ENCODE results near the gene EDN1. TPM values are rescaled to one million over a fixed set of nuclear protein-coding genes. Genes with fewer than 3 reads are reported as not detected.

Gene EDN1
- total RNA-seq, 4 donors from 2014 or later: 3.6 to 23.2 (median 14.2) TPM

DNA sequence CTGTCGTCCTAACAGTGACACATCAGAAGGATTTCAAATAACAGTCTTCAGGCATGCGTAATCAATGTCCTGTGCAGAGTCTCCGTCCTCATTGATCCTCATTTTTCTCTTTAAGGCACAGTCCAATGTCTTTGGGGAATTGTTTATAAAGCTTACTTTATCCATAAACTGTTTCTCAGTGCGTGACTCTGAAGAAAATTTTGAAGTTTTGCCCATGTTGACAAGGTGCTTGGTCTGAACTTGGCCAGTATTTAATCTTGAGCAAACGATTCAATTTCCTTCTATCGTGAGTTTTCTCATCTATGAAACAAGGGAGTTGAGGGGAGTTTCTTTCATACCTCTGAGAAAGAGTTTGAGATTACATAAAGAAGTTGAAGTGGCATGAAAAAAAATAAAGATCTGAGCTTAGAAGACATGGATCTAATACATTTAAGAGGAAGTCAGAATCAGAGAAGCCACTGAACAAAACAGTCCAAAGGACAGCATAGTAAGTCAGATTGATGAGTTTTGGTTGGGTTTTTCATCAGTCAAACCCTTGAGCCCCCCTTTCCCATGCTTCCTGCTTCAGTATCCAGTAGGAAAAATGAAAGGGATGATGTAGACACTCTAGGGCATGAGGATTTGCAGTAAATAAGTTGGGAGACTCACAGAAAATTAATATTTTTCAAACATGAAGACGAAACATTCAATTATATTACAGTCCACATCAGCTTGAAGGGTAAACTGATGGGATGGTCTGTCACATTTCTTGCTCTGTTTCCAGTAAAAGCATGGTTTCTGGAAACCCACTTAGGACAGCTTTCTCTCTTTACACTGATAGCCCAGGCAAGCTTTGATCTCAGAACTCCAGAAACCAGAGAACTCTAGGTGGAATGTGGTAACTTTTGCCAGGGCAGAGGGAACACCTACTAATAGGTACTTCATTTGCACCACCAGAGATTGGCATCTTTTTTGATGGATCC lies 8.1 kb downstream of the EDN1 start:
- in situ Hi-C loops (cut with MboI; ENCODE audit: low pct_ligation_motif_present in 1 of 4, low pct_unique_long_range_greater_than_20kb in 1 of 4, low sequenced_read_pairs in 3 of 4): loop anchor here in 1 of 4 donors (10.0 kb wide), 1 partner anchor 307 kb away; no protein-coding TSS in a partner anchor
- no peak for DNase-seq
- no peak overlapping the region for H3K4me3 ChIP-seq
- no peak overlapping the region for H3K27ac ChIP-seq
- H3K4me1 ChIP-seq: peaks cover 0 to 34% (median 7%) of the 10 kb centered on the region in 4 donors
- WGBS, 2 donors (ENCODE audit: low coverage in 1 of 2): 81% methylated on average over 7 of the region's 7 CpGs
- TF ChIP-seq POLR2A (IDR thresholded peaks at IDR 0.05): no peak
- no peak for TF ChIP-seq EP300 (IDR thresholded peaks at IDR 0.05; ENCODE audit: low read depth)
- no peak for TF ChIP-seq POLR2AphosphoS5 (IDR thresholded peaks at IDR 0.05)
- TF ChIP-seq, protein P1, sequence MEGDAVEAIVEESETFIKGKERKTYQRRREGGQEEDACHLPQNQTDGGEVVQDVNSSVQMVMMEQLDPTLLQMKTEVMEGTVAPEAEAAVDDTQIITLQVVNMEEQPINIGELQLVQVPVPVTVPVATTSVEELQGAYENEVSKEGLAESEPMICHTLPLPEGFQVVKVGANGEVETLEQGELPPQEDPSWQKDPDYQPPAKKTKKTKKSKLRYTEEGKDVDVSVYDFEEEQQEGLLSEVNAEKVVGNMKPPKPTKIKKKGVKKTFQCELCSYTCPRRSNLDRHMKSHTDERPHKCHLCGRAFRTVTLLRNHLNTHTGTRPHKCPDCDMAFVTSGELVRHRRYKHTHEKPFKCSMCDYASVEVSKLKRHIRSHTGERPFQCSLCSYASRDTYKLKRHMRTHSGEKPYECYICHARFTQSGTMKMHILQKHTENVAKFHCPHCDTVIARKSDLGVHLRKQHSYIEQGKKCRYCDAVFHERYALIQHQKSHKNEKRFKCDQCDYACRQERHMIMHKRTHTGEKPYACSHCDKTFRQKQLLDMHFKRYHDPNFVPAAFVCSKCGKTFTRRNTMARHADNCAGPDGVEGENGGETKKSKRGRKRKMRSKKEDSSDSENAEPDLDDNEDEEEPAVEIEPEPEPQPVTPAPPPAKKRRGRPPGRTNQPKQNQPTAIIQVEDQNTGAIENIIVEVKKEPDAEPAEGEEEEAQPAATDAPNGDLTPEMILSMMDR (IDR thresholded peaks at IDR 0.05): no peak
- H3K36me3 ChIP-seq: no peaks in the 10 kb centered on the region
- H3K27me3 ChIP-seq: no peaks in the 10 kb centered on the region
- H3K9me3 ChIP-seq: no peaks in the 10 kb centered on the region
- intact Hi-C loops (cut with DNase I; ENCODE audit: low total_unique reads): loop anchor here (10.0 kb wide), 1 partner anchor 307 kb away; no protein-coding TSS in a partner anchor

GRCh38 chr6:12298995-12299394 lies 8.8 kb downstream of the EDN1 start:
- Histone ChIP-seq H3K36me3 (no peaks in the 10 kb centered on the region), H3K4me3 (no peak overlapping the region), H3K27ac (no peak overlapping the region), H3K4me1 (peaks cover 0 to 27% (median 7%) of the 10 kb centered on the region in 4 donors), H3K27me3 (no peaks in the 10 kb centered on the region), H3K9me3 (no peaks in the 10 kb centered on the region)
- in situ Hi-C loops (cut with MboI; ENCODE audit: low pct_ligation_motif_present in 1 of 4, low pct_unique_long_range_greater_than_20kb in 1 of 4, low sequenced_read_pairs in 3 of 4): loop anchor here in 1 of 4 donors (10.0 kb wide), 1 partner anchor 306 kb away; no protein-coding TSS in a partner anchor
- 50 to 71% methylated on average over 1 of the region's 1 CpG for WGBS, 2 donors (ENCODE audit: low coverage in 1 of 2)
- TF ChIP-seq POLR2AphosphoS5 (IDR thresholded peaks at IDR 0.05): no peak
- TF ChIP-seq EP300 (IDR thresholded peaks at IDR 0.05; ENCODE audit: low read depth): no peak
- no peak for TF ChIP-seq POLR2A (IDR thresholded peaks at IDR 0.05)
- TF ChIP-seq, protein P1 (IDR thresholded peaks at IDR 0.05): no peak
- intact Hi-C loops (cut with DNase I; ENCODE audit: low total_unique reads): loop anchor here (10.0 kb wide), 1 partner anchor 306 kb away; no protein-coding TSS in a partner anchor
- DNase-seq: no peak

DNA sequence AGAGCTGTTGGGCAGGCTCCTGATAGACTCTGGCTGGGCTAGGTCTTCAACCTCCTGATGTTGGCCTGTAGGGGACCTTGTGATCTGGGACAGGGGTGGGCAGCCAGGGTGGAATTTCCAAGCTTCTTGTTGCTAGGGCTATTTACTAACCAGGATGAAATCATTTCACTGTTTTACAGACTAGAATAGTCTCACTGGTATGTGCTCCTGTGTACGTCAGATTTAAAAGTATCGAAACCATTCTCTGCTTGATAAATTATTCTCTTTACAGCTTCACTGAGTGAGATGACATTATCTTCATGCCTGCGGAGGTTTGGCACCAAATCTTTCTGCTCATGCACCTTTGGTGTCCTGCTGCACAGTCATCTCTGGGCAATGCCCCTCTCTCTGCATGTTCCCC lies 10.9 kb downstream of the EDN1 start:
- Histone ChIP-seq H3K4me1 (peaks cover 0 to 9% (median 3%) of the 10 kb centered on the region in 4 donors), H3K36me3 (no peaks in the 10 kb centered on the region), H3K9me3 (no peaks in the 10 kb centered on the region), H3K27me3 (no peaks in the 10 kb centered on the region), H3K4me3 (no peak overlapping the region), H3K27ac (no peak overlapping the region)
- DNase-seq: no peak
- TF ChIP-seq, protein P1 (IDR thresholded peaks at IDR 0.05): no peak
- TF ChIP-seq EP300 (IDR thresholded peaks at IDR 0.05; ENCODE audit: low read depth) (no peak), POLR2AphosphoS5 (IDR thresholded peaks at IDR 0.05) (no peak), POLR2A (IDR thresholded peaks at IDR 0.05) (no peak)
- in situ Hi-C loops (cut with MboI; ENCODE audit: low pct_ligation_motif_present in 1 of 4, low pct_unique_long_range_greater_than_20kb in 1 of 4, low sequenced_read_pairs in 3 of 4) (loop anchor here in 1 of 4 donors (25.0 kb wide), 1 partner anchor 286 kb away; no protein-coding TSS in a partner anchor), intact Hi-C loops (cut with DNase I; ENCODE audit: low total_unique reads) (no loop called here)
- WGBS, 2 donors (ENCODE audit: low coverage in 1 of 2): 92 to 93% methylated on average over 2 to 3 of the region's 3 CpGs

DNA sequence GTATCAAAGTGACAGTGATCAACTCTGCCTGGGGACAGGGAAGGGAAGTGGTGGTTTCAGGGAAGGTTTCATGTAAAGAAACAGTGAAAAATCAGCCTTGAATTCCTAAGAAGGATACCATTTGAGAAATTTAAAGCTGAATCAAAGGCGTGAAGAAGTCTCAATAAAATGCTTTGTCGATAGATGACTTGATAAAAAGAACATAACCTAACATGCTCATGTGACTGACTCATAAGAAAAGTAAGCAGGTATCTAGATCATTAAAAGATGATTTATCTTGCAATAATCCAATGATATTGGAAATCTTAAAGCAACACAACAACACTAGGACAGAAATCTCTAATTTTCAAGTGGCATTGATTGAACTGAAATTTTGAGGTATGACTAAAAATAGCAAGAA lies 14.3 kb downstream of the EDN1 start:
- DNase-seq: no peak
- no peaks in the 10 kb centered on the region for H3K36me3 ChIP-seq
- H3K9me3 ChIP-seq: no peaks in the 10 kb centered on the region
- in situ Hi-C loops (cut with MboI; ENCODE audit: low pct_ligation_motif_present in 1 of 4, low pct_unique_long_range_greater_than_20kb in 1 of 4, low sequenced_read_pairs in 3 of 4): loop anchor here in 1 of 4 donors (25.0 kb wide), 1 partner anchor 283 kb away; no protein-coding TSS in a partner anchor
- H3K4me1 ChIP-seq: no peaks in the 10 kb centered on the region
- WGBS, 2 donors (ENCODE audit: low coverage in 1 of 2): 89 to 96% methylated on average over 2 of the region's 2 CpGs
- intact Hi-C loops (cut with DNase I; ENCODE audit: low total_unique reads): no loop called here
- no peak overlapping the region for H3K4me3 ChIP-seq
- H3K27me3 ChIP-seq: no peaks in the 10 kb centered on the region
- TF ChIP-seq EP300 (IDR thresholded peaks at IDR 0.05; ENCODE audit: low read depth): no peak
- no peak for TF ChIP-seq POLR2A (IDR thresholded peaks at IDR 0.05)
- TF ChIP-seq, protein P1 (IDR thresholded peaks at IDR 0.05): no peak
- TF ChIP-seq POLR2AphosphoS5 (IDR thresholded peaks at IDR 0.05): no peak
- H3K27ac ChIP-seq: no peak overlapping the region
